Neural cell (in vitro differentiated cells): ENCODE data around the gene NSG2.

Experiments used
- EP300 ChIP-seq: fragments of 450-650 bp; conservative IDR thresholded peaks from 2 replicates; pipeline ENCODE4 v1.6.1; 2014; ENCODE audit warnings: antibody characterized with exemption, mild to moderate bottlenecking, moderate library complexity; ENCODE audit not compliant: poor library complexity, severe bottlenecking
- TF ChIP-seq, protein P1 (sequence below): fragments of 450-650 bp; IDR thresholded peaks from 2 replicates; pipeline ENCODE4 v1.5.1; 2014; ENCODE audit warnings: antibody characterized with exemption, mild to moderate bottlenecking, moderate library complexity; ENCODE audit not compliant: poor library complexity, severe bottlenecking

DNA sequence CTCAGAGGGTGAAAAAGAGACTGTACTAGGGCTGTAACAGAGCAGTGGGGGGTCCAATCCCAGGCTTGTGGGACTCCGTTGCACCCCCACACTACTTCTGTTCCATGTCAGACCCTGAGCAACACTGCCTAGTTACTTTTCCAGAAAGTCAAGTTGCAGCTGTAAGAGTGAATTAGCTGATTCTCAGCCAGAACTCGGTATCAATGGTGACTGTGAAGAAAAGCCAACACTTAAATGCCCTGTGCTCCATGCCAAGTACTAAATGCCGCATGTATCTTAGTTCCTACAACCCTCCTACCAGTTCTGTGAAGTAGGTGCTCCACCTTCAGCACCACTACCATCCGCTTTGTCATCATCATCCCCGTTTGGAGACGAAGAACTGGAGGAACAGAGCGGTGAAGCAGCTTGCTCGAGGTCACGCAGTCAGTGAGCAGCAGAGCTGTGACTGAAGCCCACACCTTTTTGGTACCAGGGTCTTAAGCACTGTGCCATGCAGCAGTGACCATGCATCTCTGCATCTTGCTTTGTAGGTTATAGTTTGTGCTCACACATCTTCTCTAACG is 64.3 kb downstream of the NSG2 start:
- TF ChIP-seq, protein P1, sequence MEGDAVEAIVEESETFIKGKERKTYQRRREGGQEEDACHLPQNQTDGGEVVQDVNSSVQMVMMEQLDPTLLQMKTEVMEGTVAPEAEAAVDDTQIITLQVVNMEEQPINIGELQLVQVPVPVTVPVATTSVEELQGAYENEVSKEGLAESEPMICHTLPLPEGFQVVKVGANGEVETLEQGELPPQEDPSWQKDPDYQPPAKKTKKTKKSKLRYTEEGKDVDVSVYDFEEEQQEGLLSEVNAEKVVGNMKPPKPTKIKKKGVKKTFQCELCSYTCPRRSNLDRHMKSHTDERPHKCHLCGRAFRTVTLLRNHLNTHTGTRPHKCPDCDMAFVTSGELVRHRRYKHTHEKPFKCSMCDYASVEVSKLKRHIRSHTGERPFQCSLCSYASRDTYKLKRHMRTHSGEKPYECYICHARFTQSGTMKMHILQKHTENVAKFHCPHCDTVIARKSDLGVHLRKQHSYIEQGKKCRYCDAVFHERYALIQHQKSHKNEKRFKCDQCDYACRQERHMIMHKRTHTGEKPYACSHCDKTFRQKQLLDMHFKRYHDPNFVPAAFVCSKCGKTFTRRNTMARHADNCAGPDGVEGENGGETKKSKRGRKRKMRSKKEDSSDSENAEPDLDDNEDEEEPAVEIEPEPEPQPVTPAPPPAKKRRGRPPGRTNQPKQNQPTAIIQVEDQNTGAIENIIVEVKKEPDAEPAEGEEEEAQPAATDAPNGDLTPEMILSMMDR: no peak
- TF ChIP-seq EP300: no peak
